Measurements from ENCODE around the gene FRAT2. TPM values are rescaled to one million over a fixed set of nuclear protein-coding genes. Genes with fewer than 3 reads are reported as not detected.

The FRAT2 gene
- total RNA-seq, 1 experiment from 2014 or later = 4.7 TPM

Other genes starting within 250 kb of the FRAT2 start
- not detected in 2 replicates for gene SLIT1, start 148.8 kb downstream of the FRAT2 start, total RNA-seq (2014; rRNA removed; shearing (Covaris generic); ENCODE audit: low replicate concordance)
- 1.7 and 3.2 TPM in 2 replicates for gene ARHGAP19, start 42.1 kb downstream of the FRAT2 start, total RNA-seq (2014; rRNA removed; shearing (Covaris generic); ENCODE audit: low replicate concordance)
- 3.8 and 5.9 TPM in 2 replicates for gene FRAT1, start 15.5 kb downstream of the FRAT2 start, total RNA-seq (2014; rRNA removed; shearing (Covaris generic); ENCODE audit: low replicate concordance)
- 19.0 and 34.7 TPM in 2 replicates for gene RRP12, start 66.6 kb upstream of the FRAT2 start, total RNA-seq (2014; rRNA removed; shearing (Covaris generic); ENCODE audit: low replicate concordance)
- gene PGAM1, start 91.5 kb upstream of the FRAT2 start, total RNA-seq (2014; rRNA removed; shearing (Covaris generic); ENCODE audit: low replicate concordance) = 577 and 749 TPM in 2 replicates
- 42.8 and 45.6 TPM in 2 replicates for gene EXOSC1, start 111.3 kb upstream of the FRAT2 start, total RNA-seq (2014; rRNA removed; shearing (Covaris generic); ENCODE audit: low replicate concordance)
- gene ZDHHC16, start 111.4 kb upstream of the FRAT2 start, total RNA-seq (2014; rRNA removed; shearing (Covaris generic); ENCODE audit: low replicate concordance) = 40.4 and 41.5 TPM in 2 replicates
- 44.3 and 57.6 TPM in 2 replicates for gene MMS19, start 163.7 kb upstream of the FRAT2 start, total RNA-seq (2014; rRNA removed; shearing (Covaris generic); ENCODE audit: low replicate concordance)
- 19.3 and 29.7 TPM in 2 replicates for gene UBTD1, start 164.2 kb upstream of the FRAT2 start, total RNA-seq (2014; rRNA removed; shearing (Covaris generic); ENCODE audit: low replicate concordance)
- not detected in 2 replicates for gene ANKRD2, start 238.1 kb upstream of the FRAT2 start, total RNA-seq (2014; rRNA removed; shearing (Covaris generic); ENCODE audit: low replicate concordance)
- 5.0 and 6.7 TPM in 2 replicates for gene HOGA1, start 249.7 kb upstream of the FRAT2 start, total RNA-seq (2014; rRNA removed; shearing (Covaris generic); ENCODE audit: low replicate concordance)

All from MG63 (cell line).